Fibroblast of upper back skin (primary cell): ENCODE measurements around the gene RICTOR.
"Not testable (repeated sequence)": the region's sequence is repeated elsewhere in the genome, so short reads cannot be mapped to it uniquely, and the experiment has no call there.

Experiments
- DNase-seq: peaks from one replicate; pipeline ENCODE4 v3.0.0-alpha.2; 2013

RICTOR gene

DNA sequence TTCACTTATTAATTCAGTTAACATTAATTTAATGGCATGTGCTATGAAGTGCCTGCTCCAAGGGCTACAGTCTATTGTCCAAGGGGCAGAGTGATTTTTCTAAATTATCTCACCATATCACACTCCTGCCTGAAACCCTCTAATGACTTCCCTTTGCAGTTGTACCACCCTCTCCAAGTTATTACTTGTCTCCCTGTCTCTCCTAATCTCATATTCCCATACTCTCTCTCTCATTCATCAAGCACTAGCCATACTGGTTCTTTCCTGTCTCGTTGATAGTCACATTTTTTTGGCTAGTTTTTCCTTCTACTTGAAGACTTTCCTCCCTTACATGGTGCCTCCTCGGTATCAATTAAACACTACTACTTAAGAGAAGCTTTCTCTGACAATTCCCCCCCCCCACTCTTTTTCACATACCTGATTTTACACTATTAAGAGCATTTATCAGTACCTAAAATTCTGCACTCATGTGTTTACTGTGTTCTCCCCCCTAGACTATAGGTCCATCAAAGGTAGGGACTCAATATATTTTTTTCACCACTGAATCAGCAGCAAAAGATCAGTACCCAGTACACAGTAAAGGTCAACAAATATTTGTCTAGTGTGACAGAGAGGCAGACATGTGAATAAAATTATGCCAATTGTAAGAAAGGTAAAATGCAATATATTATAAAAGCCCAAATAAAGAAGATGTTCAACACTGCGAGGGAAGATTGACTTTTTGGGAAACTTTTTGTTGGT, 19.0 kb downstream of the RICTOR start:
- no peak for DNase-seq

DNA sequence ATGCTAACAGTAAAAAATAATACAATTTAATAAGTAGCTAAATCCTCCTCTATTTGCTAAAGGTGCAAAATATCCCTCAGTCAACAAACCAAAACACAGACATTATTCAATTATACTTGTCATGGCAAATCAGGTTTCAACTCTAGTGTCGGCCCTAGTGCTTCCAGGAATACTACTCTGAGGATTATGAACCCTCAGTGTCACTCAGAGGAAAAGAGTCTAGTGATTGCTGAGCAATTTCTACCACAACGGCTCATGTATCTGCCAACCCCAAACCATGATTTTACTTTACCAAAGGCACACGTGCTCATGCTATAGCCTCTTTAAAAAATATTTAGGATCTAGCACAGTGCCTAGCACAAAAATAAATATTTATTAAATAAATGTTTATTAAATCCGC, 21.0 kb downstream of the RICTOR start:
- no peak for DNase-seq

DNA sequence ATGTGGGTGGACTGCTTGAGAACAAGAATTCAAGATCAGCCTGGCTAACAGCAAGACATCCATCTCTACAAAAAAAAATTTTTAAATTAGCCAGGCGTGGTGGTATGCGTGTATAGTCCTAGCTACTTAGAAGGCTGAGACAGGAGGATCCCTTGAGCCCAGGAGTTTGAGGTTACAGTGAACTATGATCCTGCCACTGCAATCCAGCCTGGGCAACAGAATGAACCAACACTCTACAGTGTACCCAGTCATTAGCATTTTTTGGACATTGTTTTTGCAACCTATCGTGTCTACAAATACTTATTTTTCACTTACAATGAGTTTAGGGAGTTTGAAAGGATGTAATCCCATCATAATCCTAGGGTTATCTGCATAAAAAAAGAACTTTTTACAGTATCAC, 22.1 kb downstream of the RICTOR start:
- no peak for DNase-seq

DNA sequence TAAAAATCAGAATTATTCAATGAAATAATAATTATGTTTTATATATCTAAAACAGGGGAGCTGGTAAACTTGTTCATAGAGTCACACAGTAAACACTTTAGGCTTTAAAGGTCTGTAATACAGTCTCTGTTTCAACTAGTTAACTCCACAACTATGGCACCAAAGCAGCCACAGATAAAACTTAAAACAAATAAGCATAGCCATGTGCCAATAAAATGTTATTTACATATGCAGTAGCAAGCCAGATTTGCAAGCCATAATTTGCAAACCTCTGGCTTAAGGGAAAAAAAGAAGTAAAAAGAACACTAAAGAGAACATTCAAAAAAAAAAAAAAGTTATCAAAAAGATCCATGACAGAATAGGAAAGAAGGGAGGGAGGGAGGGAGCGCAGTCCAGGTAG, 24.9 kb downstream of the RICTOR start:
- DNase-seq, result no peak

DNA sequence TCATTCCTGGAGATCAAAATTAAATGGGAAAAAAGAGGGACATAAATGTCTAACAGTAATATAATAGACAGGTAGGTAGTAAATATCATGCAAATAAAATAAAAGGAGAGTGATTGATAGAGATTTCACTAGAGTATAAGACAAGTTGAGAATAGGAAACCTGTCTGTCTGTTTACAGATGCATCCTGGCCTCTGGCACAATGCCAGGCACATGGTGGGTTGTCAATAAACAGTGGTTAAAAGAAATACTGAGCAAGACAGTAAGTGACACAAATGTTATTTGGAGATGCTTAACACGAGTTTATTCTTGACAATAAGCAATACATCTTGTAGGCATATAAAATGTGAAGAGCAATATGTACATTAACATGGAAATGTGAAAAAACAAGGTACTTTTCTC, 33.3 kb downstream of the RICTOR start:
- DNase-seq, result no peak

DNA sequence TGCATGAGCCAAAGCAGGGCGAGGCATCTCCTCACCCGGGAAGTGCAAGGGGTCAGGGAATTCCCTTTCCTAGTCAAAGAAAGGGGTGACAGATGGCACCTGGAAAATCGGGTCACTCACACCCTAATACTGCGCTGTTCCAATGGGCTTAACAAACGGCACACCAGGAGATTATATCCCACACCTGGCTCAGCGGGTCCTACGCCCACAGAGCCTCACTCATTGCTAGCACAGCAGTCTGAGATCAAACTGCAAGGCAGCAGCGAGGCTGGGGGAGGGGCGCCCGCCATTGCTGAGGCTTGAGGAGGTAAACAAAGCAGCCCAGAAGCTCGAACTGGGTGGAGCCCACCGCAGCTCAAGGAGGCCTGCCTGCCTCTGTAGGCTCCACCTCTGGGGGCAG, 39.7 kb downstream of the RICTOR start:
- DNase-seq, result not testable (repeated sequence)

DNA sequence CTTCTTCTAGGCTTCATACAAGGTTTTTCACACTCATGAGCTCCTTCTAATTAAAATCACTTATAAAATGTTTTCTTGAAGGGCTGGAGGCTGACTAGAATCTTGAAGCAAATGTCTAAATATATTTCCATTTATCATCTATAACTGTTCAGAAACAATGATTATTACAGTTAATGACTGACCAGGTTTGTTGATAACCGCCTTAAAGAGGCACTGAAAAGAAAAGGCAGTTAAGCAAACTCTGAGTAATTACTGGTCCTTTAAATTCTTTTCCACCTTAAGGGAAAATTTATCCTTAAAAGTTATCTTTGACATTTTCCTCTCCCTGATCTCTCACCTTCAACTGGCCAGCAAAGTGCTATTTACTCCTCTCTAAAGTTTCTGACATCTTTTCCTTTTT, 43.2 kb downstream of the RICTOR start:
- DNase-seq, result no peak

DNA sequence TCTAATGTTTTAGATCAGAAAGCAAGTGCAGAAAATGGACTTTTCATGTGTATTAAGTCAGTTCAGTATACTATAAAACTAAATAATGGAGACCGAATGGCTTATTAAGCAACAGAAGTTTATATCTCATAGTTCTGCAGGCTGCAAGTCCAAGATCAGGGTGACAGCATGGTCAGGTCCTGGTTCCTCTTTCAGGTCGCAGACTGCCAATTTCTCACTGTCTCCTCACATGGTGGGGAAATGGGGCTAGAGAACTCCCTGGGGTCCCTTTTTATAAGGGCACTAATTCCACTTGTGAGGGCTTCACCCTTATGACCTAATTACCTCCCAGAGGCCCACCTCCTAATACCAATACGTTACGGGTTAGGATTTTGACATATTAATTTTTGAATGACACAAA, 48.7 kb downstream of the RICTOR start:
- DNase-seq, result no peak

DNA sequence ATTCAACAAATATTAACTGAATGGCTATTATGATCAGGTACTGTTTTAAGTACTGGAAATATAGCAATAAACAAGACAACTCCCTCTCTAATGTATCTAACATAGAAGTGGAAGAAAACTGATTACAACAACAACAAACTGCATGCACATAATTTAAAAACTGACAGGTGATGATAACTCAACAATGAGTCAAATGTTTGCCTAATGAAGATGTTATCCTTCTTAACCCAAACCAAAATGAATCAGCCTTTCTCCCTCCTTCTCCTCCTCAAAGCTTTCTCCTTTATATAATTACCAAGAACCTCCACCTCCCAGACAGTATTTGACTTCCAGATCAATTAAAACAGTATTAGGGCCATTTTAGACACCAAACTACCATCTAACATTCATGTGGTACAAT, 49.3 kb downstream of the RICTOR start:
- DNase-seq, result peak; percentile 28

DNA sequence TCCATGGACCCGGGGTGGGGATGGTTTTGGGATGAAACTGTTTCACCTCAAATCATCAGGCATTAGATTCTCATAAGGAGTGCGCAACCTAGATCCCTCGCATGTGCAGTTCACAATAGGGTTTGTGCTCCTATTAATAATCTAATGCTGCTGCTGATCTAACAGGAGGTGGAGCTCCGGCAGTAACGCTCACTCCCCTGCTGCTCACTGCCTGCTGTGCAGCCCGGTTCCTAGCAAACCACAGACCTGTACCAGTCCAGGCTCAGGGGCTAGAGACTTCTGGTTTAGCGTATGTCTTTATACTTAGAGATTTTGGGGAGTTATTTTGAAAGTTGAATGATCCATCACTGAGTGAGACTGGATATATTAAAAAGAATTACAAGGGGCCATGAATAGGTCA, 50.2 kb downstream of the RICTOR start:
- DNase-seq, result peak; percentile 54

DNA sequence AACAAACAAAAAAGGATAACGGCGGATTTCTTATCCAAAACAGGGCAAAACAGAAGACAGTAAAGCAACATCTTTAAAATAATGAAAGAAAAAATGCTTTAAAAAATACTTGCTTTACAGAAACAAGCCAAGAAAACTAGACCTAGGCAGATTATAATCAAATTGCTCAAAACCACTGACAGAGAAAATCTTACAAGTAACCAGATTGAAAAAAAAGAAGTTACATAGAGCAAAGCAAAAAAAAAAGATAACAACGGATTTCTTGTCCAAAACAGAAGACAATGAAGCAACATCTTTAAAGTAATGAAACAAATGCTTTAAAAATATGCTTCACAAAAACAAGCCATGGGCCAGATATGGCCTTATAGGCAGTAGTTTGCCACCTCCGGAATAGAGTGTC, 51.1 kb downstream of the RICTOR start:
- DNase-seq, result no peak

DNA sequence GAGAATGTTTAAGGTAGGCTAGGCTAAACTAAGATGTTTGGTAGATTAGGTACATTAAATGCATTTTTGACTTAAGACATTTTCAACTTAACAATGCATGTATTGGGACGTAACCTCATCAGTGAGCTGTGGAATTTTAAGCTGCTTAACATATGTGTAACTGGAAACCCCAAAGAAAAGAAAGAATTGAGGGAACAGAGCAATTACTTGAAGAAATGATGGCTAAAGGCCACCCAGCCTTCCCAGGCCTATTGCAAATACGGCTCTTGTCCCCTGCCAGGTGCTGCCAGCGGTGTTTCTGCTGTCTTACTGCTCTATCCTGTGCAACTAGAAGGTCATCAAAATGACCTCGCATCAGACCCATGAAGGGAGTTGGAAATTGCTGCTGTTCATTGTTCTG, 52.0 kb downstream of the RICTOR start:
- peak; percentile 25 for DNase-seq

DNA sequence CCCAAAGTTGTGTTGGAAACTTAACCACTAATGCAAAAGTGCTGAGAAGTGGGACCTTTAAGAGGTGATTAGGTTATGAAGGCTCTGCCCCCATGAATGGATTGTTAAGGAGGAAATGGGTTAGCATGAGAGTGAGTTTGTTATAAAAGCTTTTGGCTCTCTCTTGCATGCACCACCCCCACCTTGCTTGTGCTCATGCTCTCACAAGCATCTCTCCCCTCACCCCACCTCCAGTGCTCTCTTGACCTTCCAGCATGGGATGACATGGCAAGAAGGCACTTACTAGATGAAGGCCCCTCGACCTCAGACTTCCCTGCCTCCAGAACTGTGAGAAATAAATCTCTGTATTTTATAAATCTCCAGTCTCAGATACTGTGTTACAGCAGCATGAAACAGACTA, 52.8 kb downstream of the RICTOR start:
- peak; percentile 52 for DNase-seq

DNA sequence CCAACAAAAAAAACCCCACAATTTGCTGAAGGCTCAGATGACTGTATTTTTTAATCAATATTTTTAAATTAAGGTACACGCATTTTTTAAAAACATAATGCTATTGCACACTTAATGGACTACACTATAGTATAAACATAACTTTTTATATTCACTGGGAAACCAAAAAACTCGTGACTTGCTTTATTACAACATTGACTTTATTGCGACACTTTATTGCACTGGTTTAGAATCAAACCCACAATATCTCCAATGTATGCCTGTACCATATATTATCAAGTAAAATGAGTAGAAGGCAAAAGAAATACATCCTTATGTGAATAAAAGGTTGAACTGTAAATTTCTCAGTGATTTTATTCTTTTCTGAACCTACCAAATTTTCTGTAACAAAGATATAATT, 53.7 kb downstream of the RICTOR start:
- no peak for DNase-seq

DNA sequence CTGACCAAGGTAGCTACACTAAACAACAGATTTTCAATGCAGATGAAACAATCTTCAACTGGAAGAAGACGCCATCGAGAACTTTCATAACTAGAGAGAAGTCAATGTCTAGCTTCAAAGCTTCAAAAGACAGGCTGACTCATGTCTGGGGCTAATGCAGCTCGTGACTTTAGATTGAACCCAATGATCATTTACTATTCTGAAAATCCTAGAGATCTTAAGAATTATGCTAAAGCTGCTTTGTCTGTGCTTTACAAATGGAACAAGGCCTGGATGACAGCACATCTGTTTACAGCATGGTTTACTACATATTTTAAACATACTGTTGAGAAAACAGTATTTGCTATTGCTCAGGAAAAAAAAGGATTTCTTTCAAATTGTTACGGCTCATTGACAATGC, 54.9 kb downstream of the RICTOR start:
- DNase-seq, result peak; percentile 53

DNA sequence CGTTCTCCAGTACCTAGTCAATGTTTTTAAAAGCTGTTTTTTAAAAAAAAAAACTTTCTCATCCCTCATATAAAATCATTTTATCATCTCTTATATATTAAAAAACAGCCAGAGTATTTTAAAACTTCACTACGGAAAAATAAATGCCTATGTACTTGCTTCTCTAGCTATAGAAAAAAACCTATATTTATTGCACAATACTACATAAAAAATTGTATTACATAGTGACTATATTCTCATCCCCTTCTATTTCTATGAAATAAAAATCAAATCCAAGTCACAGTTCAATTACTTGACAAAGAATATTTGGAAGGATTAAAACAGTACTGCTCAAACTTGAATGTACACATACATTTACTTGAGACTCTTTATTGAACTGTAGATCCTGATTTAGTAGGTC, 56.7 kb downstream of the RICTOR start:
- no peak for DNase-seq

DNA sequence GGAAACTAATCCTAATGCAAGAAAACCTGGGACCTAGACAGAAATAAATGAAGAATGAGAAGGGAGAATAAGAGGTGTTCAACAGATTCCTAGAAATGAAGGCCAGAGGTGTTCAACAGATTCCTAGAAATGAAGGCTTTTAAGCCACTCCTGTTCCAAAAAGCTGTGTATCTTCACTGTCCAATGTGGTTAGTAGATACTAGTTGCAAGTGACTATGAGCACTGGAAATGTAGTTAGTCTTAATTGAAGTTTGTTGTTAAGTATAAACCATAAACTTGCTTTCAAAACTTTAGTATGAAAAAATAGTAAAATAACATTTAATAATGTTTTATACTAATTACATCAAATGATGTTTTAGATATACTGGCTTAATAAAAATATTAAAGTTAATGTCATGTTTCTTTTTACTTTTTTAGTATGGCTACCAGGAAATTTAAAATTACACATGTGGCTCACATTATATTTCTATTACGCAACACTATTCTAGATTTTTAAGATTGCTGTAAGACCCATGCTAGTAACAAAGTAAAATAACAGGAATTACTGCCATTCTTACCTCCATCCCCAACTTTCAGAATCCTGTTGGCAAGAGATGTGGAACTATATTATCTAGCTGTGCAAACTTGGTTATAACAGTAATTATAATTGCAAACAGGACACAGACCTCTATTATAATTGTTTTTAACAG, 57.5 kb downstream of the RICTOR start:
- DNase-seq, result peak; percentile 63

DNA sequence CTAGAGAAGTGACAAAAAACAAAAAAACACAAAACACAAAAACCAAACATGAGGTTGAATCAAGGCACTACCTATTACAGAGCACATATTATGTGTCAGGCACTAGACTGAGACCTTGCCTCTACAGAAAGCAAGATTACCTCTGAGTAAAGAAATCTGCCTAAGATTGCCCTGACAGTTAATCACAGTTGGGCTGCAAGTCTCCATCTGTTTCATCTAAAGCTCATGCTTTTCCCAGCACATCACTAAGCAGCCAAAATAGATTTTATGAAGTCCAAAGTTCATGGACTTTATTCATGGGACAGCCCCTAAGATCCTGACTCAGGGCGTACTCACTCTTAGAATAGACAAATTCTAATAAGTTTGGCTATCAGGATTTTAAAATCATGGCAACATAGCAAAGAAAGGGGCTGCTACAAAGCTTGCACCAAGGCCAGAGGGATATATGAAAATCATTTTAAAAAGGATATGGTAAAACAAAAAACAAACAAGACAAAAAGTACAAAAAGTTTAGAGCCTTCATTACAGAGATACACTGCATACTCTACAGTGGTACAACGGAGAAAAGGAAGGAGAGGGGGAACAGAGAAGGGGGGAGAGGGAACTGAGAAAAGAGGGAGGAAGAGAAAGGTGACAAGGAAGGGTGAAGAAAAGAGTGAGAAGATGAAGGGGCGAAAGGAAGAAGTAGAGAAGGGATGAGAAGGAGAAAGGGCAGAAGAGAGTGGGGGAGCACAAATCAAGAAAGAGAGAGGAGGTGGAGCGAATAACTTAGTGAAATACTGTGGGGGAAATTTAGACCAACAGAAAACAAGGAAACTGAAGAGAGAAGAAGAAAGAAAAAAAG, 58.2 kb downstream of the RICTOR start:
- peak; percentile 87 for DNase-seq

DNA sequence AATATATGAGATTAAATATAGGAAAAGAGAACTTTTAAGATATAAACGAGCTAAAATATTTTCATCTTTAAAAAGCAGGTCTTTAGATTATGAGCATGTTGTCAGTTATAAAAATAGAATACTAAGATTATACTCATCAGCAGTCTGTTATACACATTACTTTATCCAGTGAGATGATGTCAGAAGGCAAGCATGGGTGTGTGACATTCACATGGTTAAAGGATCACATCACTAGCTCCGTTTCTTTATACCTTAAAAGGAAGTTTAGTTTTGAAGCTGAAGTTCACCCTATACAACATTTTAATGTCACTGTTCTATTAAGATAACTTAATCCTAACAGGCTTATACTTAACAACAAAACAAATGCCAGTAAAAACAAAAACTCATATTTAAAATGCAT, 59.6 kb downstream of the RICTOR start:
- DNase-seq, result peak; percentile 93

DNA sequence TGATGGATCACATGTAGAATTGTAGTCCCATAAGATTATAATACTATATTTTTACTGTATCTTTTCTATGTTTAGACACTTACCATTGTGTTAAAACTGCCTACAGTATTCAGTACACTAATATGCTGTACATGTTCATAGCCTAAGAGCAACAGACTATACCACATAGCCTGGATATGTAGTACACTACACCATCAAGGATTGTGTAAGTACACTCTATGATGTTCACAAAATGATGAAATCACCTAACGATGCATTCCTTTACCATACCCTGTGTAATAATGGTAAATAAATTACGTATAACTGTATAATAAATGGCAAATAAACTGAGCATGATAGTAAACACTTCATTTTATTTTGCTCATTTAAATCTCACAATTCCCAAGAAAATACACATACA, 60.3 kb downstream of the RICTOR start:
- peak; percentile 65 for DNase-seq

DNA sequence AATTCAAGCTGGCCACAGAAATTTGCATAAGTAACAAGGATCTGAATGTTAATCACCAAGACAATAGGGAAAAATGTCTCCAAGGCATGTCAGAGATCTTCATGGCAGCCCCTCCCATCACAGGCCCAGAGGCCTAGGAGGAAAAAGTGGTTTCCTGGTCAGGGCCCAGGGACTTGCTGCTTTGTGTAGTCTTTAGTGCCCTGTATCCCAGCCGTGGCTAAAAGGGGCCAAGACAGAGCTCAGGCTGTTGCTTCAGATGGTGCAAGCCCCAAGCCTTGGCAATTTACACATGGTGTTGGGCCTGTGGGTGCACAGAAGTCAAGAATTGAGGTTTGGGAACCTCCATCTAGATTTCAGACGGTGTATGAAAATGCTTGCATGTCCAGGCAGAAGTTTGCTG, 63.2 kb downstream of the RICTOR start:
- DNase-seq, result not testable (repeated sequence)

DNA sequence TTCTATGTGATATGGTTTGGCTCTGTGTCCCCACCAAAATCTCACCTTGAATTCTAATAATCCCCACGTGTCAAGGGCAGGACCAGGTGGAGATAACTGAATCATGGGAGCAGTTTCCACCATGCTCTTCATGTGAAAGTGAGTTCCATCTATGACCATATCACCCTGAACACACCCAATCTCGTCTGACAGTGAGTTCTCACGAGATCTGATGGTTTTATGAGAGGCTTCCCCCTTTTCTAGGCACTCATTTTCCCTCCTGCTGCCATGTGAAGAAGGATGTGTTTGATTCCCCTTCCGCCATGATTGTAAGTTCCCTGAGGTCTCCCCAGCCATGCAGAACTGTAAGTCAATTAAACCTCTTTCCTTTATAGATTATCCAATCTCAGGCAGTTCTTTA, 64.2 kb downstream of the RICTOR start:
- DNase-seq, result no peak

DNA sequence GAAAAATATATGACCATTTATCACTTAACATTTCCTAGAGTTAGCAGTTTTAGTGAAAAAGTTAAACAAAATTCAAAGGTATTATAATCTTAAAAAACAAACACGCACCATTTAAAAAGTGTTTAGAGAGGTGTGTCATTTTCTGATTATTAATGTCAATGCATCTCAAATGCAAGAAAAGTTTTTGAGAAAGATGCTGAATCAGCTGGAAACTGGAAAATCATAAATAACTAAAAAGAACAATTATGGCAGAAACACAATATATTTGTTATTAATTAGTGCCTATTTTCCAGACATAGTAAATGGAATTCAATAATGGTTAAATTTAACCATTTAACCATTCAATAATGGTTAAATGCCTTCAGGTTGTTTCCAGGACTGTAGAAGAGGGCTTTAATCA, 64.9 kb downstream of the RICTOR start:
- no peak for DNase-seq

DNA sequence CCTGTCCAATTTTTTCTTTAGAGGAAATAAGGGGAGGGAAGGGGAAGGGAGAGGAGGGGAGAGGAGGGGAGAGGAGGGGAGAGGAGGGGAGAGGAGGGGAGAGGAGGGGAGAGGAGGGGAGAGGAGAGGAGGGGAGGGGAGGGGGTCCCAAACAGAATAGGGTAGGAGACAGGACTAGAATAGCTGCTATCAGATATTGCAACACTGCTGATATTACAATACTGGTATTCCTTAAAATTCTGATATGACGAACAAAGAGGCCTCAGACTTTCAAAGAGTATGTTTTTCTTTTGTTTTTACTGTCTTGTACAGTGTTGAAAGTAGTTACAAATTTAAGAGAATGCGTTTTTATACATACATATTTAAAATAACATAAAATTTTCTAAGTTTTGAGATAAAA, 67.5 kb downstream of the RICTOR start:
- DNase-seq, result no peak
